H1 (cell line): Measurements from ENCODE around the gene GFPT1. TPM values are rescaled to one million over a fixed set of nuclear protein-coding genes. Genes with fewer than 3 reads are reported as not detected.

Source experiments
- CTCF ChIA-PET: fragments of 300-600 bp; sonication (Branson Sonifier 250); formaldehyde crosslinking; loops from one replicate; lab custom pipeline; 2021; ENCODE audit not compliant: partially characterized antibody; lab: Charles Lee
- POLR2A ChIA-PET: fragments of 300-600 bp; sonication (Branson Sonifier 250); formaldehyde crosslinking; loops from one replicate; lab custom pipeline; 2021; ENCODE audit warnings: inconsistent platforms; ENCODE audit not compliant: partially characterized antibody; lab: Charles Lee
- DNase-seq, 2 experiments: peaks; one replicate each; pipeline versions ENCODE4 v3.0.0 to v3.0.0-alpha.2; 2010 to 2022; ENCODE audit warnings: low spot score in 2 of 2, low read depth in 1 of 2, mixed read lengths in 1 of 2
- FAIRE-seq: peaks from 2 replicates; lab custom pipeline; 2011; peaks lifted over from hg19 to GRCh38; lab: Jason Lieb, UNC
- H2AFZ ChIP-seq: 2 replicates; pipeline ENCODE4 v1.8.1; 2012; ENCODE audit warnings: low read length, inconsistent platforms
- H2AK5ac ChIP-seq: 2 replicates; pipeline ENCODE4 v1.6.1; 2013; ENCODE audit warnings: low read depth, low read length
- H2BK120ac ChIP-seq: replicated peaks from 2 replicates; pipeline ENCODE3; 2013; ENCODE audit warnings: low read depth, low read length, inconsistent platforms
- H2BK12ac ChIP-seq: 2 replicates; pipeline ENCODE4 v1.6.1; 2013; ENCODE audit warnings: low read depth, low read length
- H2BK15ac ChIP-seq: 2 replicates; pipeline ENCODE4 v1.6.1; 2013; ENCODE audit warnings: low read length
- H2BK20ac ChIP-seq: 2 replicates; pipeline ENCODE4 v1.6.1; 2013; ENCODE audit warnings: low read length
- H2BK5ac ChIP-seq: 2 replicates; pipeline ENCODE4 v1.6.1; 2013; ENCODE audit warnings: low read depth, low read length
- H3K14ac ChIP-seq: 2 replicates; pipeline ENCODE4 v1.6.1; 2013; ENCODE audit warnings: inconsistent platforms; ENCODE audit not compliant: insufficient read length
- H3K18ac ChIP-seq: 2 replicates; pipeline ENCODE4 v1.6.1; 2013; ENCODE audit warnings: low read length; ENCODE audit errors: extremely low read depth
- H3K23ac ChIP-seq: 2 replicates; pipeline ENCODE4 v1.6.1; 2013; ENCODE audit warnings: inconsistent platforms; ENCODE audit not compliant: insufficient read length
- H3K23me2 ChIP-seq: 2 replicates; pipeline ENCODE4 v1.6.1; 2013; ENCODE audit warnings: low read depth, low read length
- H3K27ac ChIP-seq: 2 replicates; pipeline ENCODE4 v1.6.1; 2011; ENCODE audit warnings: low read depth, low read length, inconsistent platforms
- H3K27me3 ChIP-seq, 4 experiments: replicated peaks in 1 of 4; 1 replicate in 1 of 4; 2 replicates in 3 of 4; pipeline versions ENCODE4 v1.6.1 to v1.8.1; 2011 to 2013; ENCODE audit warnings: low read length in 3 of 4, mild to moderate bottlenecking in 3 of 4, inconsistent platforms in 2 of 4, mixed read lengths in 2 of 4, moderate library complexity in 1 of 4; ENCODE audit not compliant: control insufficient read depth in 3 of 4, insufficient read depth in 3 of 4; ENCODE audit errors: extremely low read depth in 1 of 4
- H3K36me3 ChIP-seq, 4 experiments: 2 replicates each; pipeline versions ENCODE4 v1.6.1 to v1.8.1; 2011 to 2013; ENCODE audit warnings: mild to moderate bottlenecking in 4 of 4, low read length in 3 of 4, moderate library complexity in 2 of 4, control low read depth in 1 of 4, inconsistent platforms in 1 of 4; ENCODE audit not compliant: insufficient read depth in 4 of 4, control insufficient read depth in 2 of 4
- H3K4ac ChIP-seq: replicated peaks from 2 replicates; pipeline ENCODE3; 2013; ENCODE audit warnings: low read length, low read depth, mixed read lengths, inconsistent platforms; ENCODE audit not compliant: insufficient read length
- H3K4me1 ChIP-seq, 4 experiments: replicated peaks in 1 of 4; 1 replicate in 1 of 4; 2 replicates in 3 of 4; pipeline versions ENCODE4 v1.6.1 to v1.8.1; 2011 to 2013; ENCODE audit warnings: low read length in 3 of 4, inconsistent platforms in 2 of 4, mixed read lengths in 1 of 4; ENCODE audit not compliant: insufficient read depth in 4 of 4, control insufficient read depth in 3 of 4
- H3K4me2 ChIP-seq, 2 experiments: 2 replicates each; pipeline versions ENCODE4 v1.6.1 to v1.8.1; 2011 to 2013; ENCODE audit warnings: low read depth in 2 of 2, low read length in 2 of 2, control low read depth in 1 of 2, inconsistent platforms in 1 of 2, mild to moderate bottlenecking in 1 of 2; ENCODE audit not compliant: insufficient read depth in 1 of 2
- H3K4me3 ChIP-seq, 4 experiments: fragments of 200-600, 300-600 bp in 1 of 4; sonication (generic), shearing (Covaris generic), sonication (Bioruptor Twin) in 1 of 4; 2 replicates each; pipeline versions ENCODE4 v1.5.1 to v1.8.1; 2011 to 2016; ENCODE audit warnings: low read length in 4 of 4, low read depth in 3 of 4, control low read depth in 2 of 4, inconsistent platforms in 2 of 4, mild to moderate bottlenecking in 2 of 4, mixed read lengths in 1 of 4, moderate library complexity in 1 of 4; ENCODE audit not compliant: insufficient read depth in 2 of 4; ENCODE audit errors: extremely low read depth in 1 of 4
- H3K56ac ChIP-seq: replicated peaks from 2 replicates; pipeline ENCODE3; 2013; ENCODE audit warnings: low read depth, mild to moderate bottlenecking, mixed read lengths, low read length, inconsistent platforms; ENCODE audit not compliant: insufficient read length
- H3K79me1 ChIP-seq: 2 replicates; pipeline ENCODE4 v1.6.1; 2013; ENCODE audit warnings: low read depth, low read length, control low read depth
- H3K79me2 ChIP-seq, 2 experiments: 2 replicates each; pipeline versions ENCODE4 v1.6.1 to v1.8.1; 2012 to 2013; ENCODE audit warnings: low read length in 2 of 2, mild to moderate bottlenecking in 2 of 2, inconsistent platforms in 1 of 2; ENCODE audit not compliant: insufficient read depth in 2 of 2, control insufficient read depth in 1 of 2
- H3K9ac ChIP-seq, 4 experiments: replicated peaks in 1 of 4; 1 replicate in 1 of 4; 2 replicates in 3 of 4; pipeline versions ENCODE4 v1.6.1 to v1.8.1; 2011 to 2013; ENCODE audit warnings: low read depth in 3 of 4, low read length in 3 of 4, control low read depth in 2 of 4, mild to moderate bottlenecking in 2 of 4, moderate library complexity in 2 of 4, inconsistent platforms in 1 of 4; ENCODE audit errors: extremely low read depth in 1 of 4
- H3K9me3 ChIP-seq, 2 experiments: 2 replicates each; pipeline versions ENCODE4 v1.6.1 to v1.8.1; 2012 to 2013; ENCODE audit warnings: mild to moderate bottlenecking in 2 of 2, moderate library complexity in 2 of 2, control low read depth in 1 of 2, inconsistent platforms in 1 of 2, low read depth in 1 of 2, low read length in 1 of 2, mixed read lengths in 1 of 2; ENCODE audit not compliant: insufficient read depth in 2 of 2
- H4K20me1 ChIP-seq, 2 experiments: replicated peaks in 1 of 2; 2 replicates each; pipeline versions ENCODE3 to v1.8.1; 2011 to 2013; ENCODE audit warnings: inconsistent platforms in 2 of 2, low read length in 2 of 2, mild to moderate bottlenecking in 1 of 2; ENCODE audit not compliant: insufficient read depth in 2 of 2, control insufficient read depth in 1 of 2
- H4K5ac ChIP-seq: 2 replicates; pipeline ENCODE4 v1.6.1; 2013; ENCODE audit warnings: low read length, low read depth, mixed read lengths, inconsistent platforms; ENCODE audit not compliant: insufficient read length
- H4K8ac ChIP-seq: 2 replicates; pipeline ENCODE4 v1.8.0; 2013; ENCODE audit warnings: mild to moderate bottlenecking, moderate library complexity, low read length, inconsistent platforms; ENCODE audit not compliant: insufficient read depth; ENCODE audit errors: extremely low read depth
- H4K91ac ChIP-seq: replicated peaks from 2 replicates; pipeline ENCODE3; 2013; ENCODE audit warnings: low read length, mixed read lengths, inconsistent platforms; ENCODE audit not compliant: insufficient read length
- CBX8 ChIP-seq: fragments of 300-800, 300-1000 bp; sonication (generic); IDR thresholded peaks from 2 replicates; pipeline ENCODE4 v1.7.1; 2016; ENCODE audit warnings: low read depth, low read length, borderline replicate concordance
- EGR1 ChIP-seq: IDR thresholded peaks from 2 replicates; pipeline ENCODE4 v1.6.1; 2011; ENCODE audit warnings: low read depth, low read length, borderline replicate concordance
- HDAC6 ChIP-seq: IDR thresholded peaks from one replicate; pipeline ENCODE4 v1.7.1; 2012; ENCODE audit warnings: low read depth, mild to moderate bottlenecking, inconsistent platforms, low read length, moderate library complexity
- JUND ChIP-seq: IDR thresholded peaks from 2 replicates; pipeline ENCODE4 v1.6.1; 2011; ENCODE audit warnings: mild to moderate bottlenecking, improper control_type of control experiment, low read length
- RBBP5 ChIP-seq: IDR thresholded peaks from 2 replicates; pipeline ENCODE4 v1.7.1; 2012; ENCODE audit warnings: low read depth, mild to moderate bottlenecking, inconsistent platforms, low read length, moderate library complexity, borderline replicate concordance
- SP4 ChIP-seq: IDR thresholded peaks from 2 replicates; pipeline ENCODE4 v1.6.1; 2012; ENCODE audit warnings: low read length, inconsistent platforms
- SUZ12 ChIP-seq: fragments of 200-600 bp; sonication (generic); IDR thresholded peaks from 2 replicates; pipeline ENCODE4 v1.6.1; 2012; ENCODE audit warnings: mild to moderate bottlenecking, inconsistent platforms, low read length, moderate library complexity, mixed read lengths
- TBP ChIP-seq: IDR thresholded peaks from 2 replicates; pipeline ENCODE4 v1.6.1; 2011; ENCODE audit warnings: low read depth, low read length, improper control_type of control experiment
- TEAD4 ChIP-seq: IDR thresholded peaks from 2 replicates; pipeline ENCODE4 v1.6.1; 2012; ENCODE audit warnings: low read depth, low read length, inconsistent platforms, mixed read lengths
- WGBS, 2 experiments: shearing (Covaris generic) in 1 of 2; methylation state at CpG; one replicate each; pipeline versions ENCODE4 v1.1.6 to v1.1.7; 2013 to 2015; ENCODE audit warnings: low lambda C conversion rate in 2 of 2, mixed read lengths in 2 of 2, inconsistent platforms in 1 of 2, low coverage in 1 of 2, missing lambda C conversion rate in 1 of 2; ENCODE audit not compliant: insufficient replicate concordance in 2 of 2, insufficient coverage in 1 of 2, insufficient read length in 1 of 2; ENCODE audit errors: extremely low coverage in 1 of 2, missing lambda C conversion rate in 1 of 2; 5-methylcytosine and 5-hydroxymethylcytosine counted together
- polyA plus RNA-seq, 7 experiments: library from polyadenylated mRNA; depleted of rRNA in 3 of 7; stranded (reverse) in 5 of 7; unstranded in 2 of 7; fragments of >200 nt in 5 of 7; fragments of 200-250 nt in 2 of 7; gene quantifications; 1 replicate in 5 of 7; 2 replicates in 1 of 7; 4 replicates in 1 of 7; pipeline versions ENCODE4 v1.2.1 to v1.2.3, GENCODE V29; 2011 to 2013; ENCODE audit warnings: missing spikeins in 2 of 7, mixed read lengths in 2 of 7
- total RNA-seq: library from RNA; stranded (reverse); fragmentation: NEBNext Ultra II Directional; extraction: Animal tissue kit (Norgen Biotek cat#: 25700); gene quantifications from 2 replicates; pipeline ENCODE4 v1.2.1, GENCODE V29; 2021

GFPT1 gene
- total and polyA plus RNA-seq, 2 of the 8 experiments (the other 6 are each of a cell fraction or from before 2014, with no cell fraction given), result 13.3 to 76.2 TPM

- TF ChIP-seq TBP (no peak), CBX8 (no peak), SUZ12 (no peak), EGR1 (no peak), HDAC6 (no peak), JUND (no peak), RBBP5 (no peak), TEAD4 (no peak), SP4 (no peak)
- no peak overlapping the region for H2BK12ac ChIP-seq
- no peaks in the 10 kb centered on the region for H4K20me1 ChIP-seq
- no peak overlapping the region for H3K23ac ChIP-seq
- no peak overlapping the region for H4K8ac ChIP-seq
- no peak overlapping the region for H3K14ac ChIP-seq
- H2AK5ac ChIP-seq, result no peak overlapping the region
- CTCF ChIA-PET, result interaction anchor here (1.2 kb wide), 1 partner anchor 10 kb away, joined by 4 read pairs; no protein-coding TSS in a partner anchor
- no peaks in the 10 kb centered on the region for H3K23me2 ChIP-seq
- no peak overlapping the region for H3K4me2 ChIP-seq
- H3K56ac ChIP-seq, result no peak overlapping the region
- H2BK5ac ChIP-seq, result no peak overlapping the region
- H2BK120ac ChIP-seq, result no peak overlapping the region
- H3K36me3 ChIP-seq, result no peaks in the 10 kb centered on the region
- H3K4ac ChIP-seq, result no peak overlapping the region
- H3K18ac ChIP-seq, result no peak overlapping the region
- no peak overlapping the region for H3K9ac ChIP-seq
- WGBS, 2 experiments, result 89% methylated on average over 12 of the region's 12 CpGs; no CpG with 5 or more reads in 1 of the 2 experiments
- H4K91ac ChIP-seq, result no peak overlapping the region
- H2BK20ac ChIP-seq, result no peak overlapping the region
- H4K5ac ChIP-seq, result no peak overlapping the region
- no peak overlapping the region for H2BK15ac ChIP-seq
- no peak for DNase-seq
- H3K4me1 ChIP-seq, result no peaks in the 10 kb centered on the region
- no peak overlapping the region for H3K4me3 ChIP-seq
- no peaks in the 10 kb centered on the region for H3K79me1 ChIP-seq
- H3K79me2 ChIP-seq, result no peaks in the 10 kb centered on the region
- POLR2A ChIA-PET, result no interaction called here
- no peak overlapping the region for H3K27ac ChIP-seq
- no peak for FAIRE-seq
- no peaks in the 10 kb centered on the region for H3K27me3 ChIP-seq
- H3K9me3 ChIP-seq, result no peaks in the 10 kb centered on the region
- H2AFZ ChIP-seq, result no peak overlapping the region
Observed at GRCh38 chr2:69297216-69297615, 89.8 kb downstream of the GFPT1 start.
